SK-N-MC (cell line): Measurements from ENCODE around the gene KLHDC2.
"Not testable (repeated sequence)": the region's sequence is repeated elsewhere in the genome, so short reads cannot be mapped to it uniquely, and the experiment has no call there.

Experiments used
- DNase-seq: peaks from one replicate; pipeline ENCODE4 v3.0.0-alpha.2; 2011; ENCODE audit warnings: low read depth, low spot score
- H3K27ac ChIP-seq: fragments of 200-600 bp; sonication (generic); 2 replicates; pipeline ENCODE4 v1.5.1; 2016; ENCODE audit warnings: mixed run types
- H3K36me3 ChIP-seq: fragments of 200-600 bp; sonication (generic); 2 replicates; pipeline ENCODE4 v1.6.1; 2017; ENCODE audit warnings: antibody characterized with exemption, low read length, mixed read lengths; ENCODE audit not compliant: insufficient read depth
- H3K4me3 ChIP-seq: fragments of 200-600 bp; sonication (generic); 2 replicates; pipeline ENCODE4 v1.5.1; 2016
- H3K9ac ChIP-seq: fragments of 200-600 bp; sonication (generic); 2 replicates; pipeline ENCODE4 v1.8.0; 2017; ENCODE audit warnings: mixed run types, mixed read lengths; ENCODE audit not compliant: insufficient read length
- H3K9me3 ChIP-seq: fragments of 200-600 bp; sonication (generic); 2 replicates; pipeline ENCODE4 v1.6.1; 2017; ENCODE audit warnings: low read depth, mild to moderate bottlenecking, antibody characterized with exemption, low read length, moderate library complexity, mixed read lengths
- EZH2 ChIP-seq: fragments of 200-600 bp; sonication (generic); IDR thresholded peaks from one replicate; pipeline ENCODE4 v1.6.1; 2017; ENCODE audit warnings: antibody characterized with exemption
- FOXP2 ChIP-seq: optimal IDR thresholded peaks from 2 replicates; pipeline ENCODE3; 2011; ENCODE audit warnings: mild to moderate bottlenecking, moderate library complexity; ENCODE audit not compliant: insufficient read depth; ENCODE audit errors: extremely low read length, control extremely low read depth
- POLR2AphosphoS5 ChIP-seq: IDR thresholded peaks from 2 replicates; pipeline ENCODE4 v1.6.1; 2012; ENCODE audit warnings: mild to moderate bottlenecking, low read depth, low read length, borderline replicate concordance

Gene KLHDC2

GRCh38 chr14:49808780-49809179, 40.8 kb downstream of the KLHDC2 start:
- peaks cover 70% of the 10 kb centered on the region for H3K36me3 ChIP-seq
- peaks cover 4% of the 10 kb centered on the region; the same call in 1 of the 2 replicates for H3K9me3 ChIP-seq
- H3K9ac ChIP-seq = no peak overlapping the region
- H3K27ac ChIP-seq = no peak overlapping the region
- no peak for TF ChIP-seq POLR2AphosphoS5
- TF ChIP-seq EZH2 = no peak
- TF ChIP-seq FOXP2 = no peak
- no peak for DNase-seq
- H3K4me3 ChIP-seq = no peak overlapping the region

GRCh38 chr14:49816118-49816517, 48.2 kb downstream of the KLHDC2 start:
- not testable (repeated sequence) for H3K4me3 ChIP-seq, H3K27ac ChIP-seq, DNase-seq, H3K9ac ChIP-seq
- peaks cover 12% of the 10 kb centered on the region; the same call in 1 of the 2 replicates for H3K9me3 ChIP-seq
- H3K36me3 ChIP-seq = peaks cover 88% of the 10 kb centered on the region

GRCh38 chr14:49816844-49817243, 48.9 kb downstream of the KLHDC2 start:
- H3K9ac ChIP-seq = no peak overlapping the region
- no peak overlapping the region for H3K4me3 ChIP-seq
- H3K36me3 ChIP-seq = peaks cover 81% of the 10 kb centered on the region
- H3K27ac ChIP-seq = no peak overlapping the region
- peaks cover 12% of the 10 kb centered on the region; the same call in 1 of the 2 replicates for H3K9me3 ChIP-seq
- DNase-seq = no peak
- TF ChIP-seq FOXP2 (no peak), EZH2 (no peak), POLR2AphosphoS5 (no peak)

- TF ChIP-seq EZH2 (no peak), FOXP2 (no peak), POLR2AphosphoS5 (no peak)
- H3K27ac ChIP-seq = no peak overlapping the region
- H3K4me3 ChIP-seq = no peak overlapping the region
- H3K9ac ChIP-seq = no peak overlapping the region
- H3K36me3 ChIP-seq = peaks cover 76% of the 10 kb centered on the region
- H3K9me3 ChIP-seq = peaks cover 9% of the 10 kb centered on the region; the same call in 1 of the 2 replicates
- DNase-seq = no peak
Observed at GRCh38 chr14:49820176-49820575, 52.2 kb downstream of the KLHDC2 start.

GRCh38 chr14:49828640-49829039, 60.7 kb downstream of the KLHDC2 start:
- peaks cover 95% of the 10 kb centered on the region for H3K36me3 ChIP-seq
- H3K4me3 ChIP-seq = no peak overlapping the region
- no peak for DNase-seq
- H3K9me3 ChIP-seq = no peaks in the 10 kb centered on the region
- no peak for TF ChIP-seq EZH2
- TF ChIP-seq POLR2AphosphoS5 = no peak
- no peak for TF ChIP-seq FOXP2
- no peak overlapping the region for H3K27ac ChIP-seq
- H3K9ac ChIP-seq = no peak overlapping the region
